Nephron progenitor cell (in vitro differentiated cells): ENCODE data around the gene NRXN2.
A peak's percentile ranks its signal among the peaks of the same experiment; 100 is the strongest.

Experiments used
- DNase-seq: peaks from one replicate; pipeline ENCODE4 v3.0.0; 2021
- H3K27ac Mint-ChIP-seq: 2 replicates; pipeline ENCODE4 v1.8.0; 2021; ENCODE audit warnings: mild to moderate bottlenecking, moderate library complexity, mixed read lengths
- H3K27me3 Mint-ChIP-seq: 2 replicates; pipeline ENCODE4 v1.8.0; 2021; ENCODE audit warnings: mild to moderate bottlenecking, low read depth, mixed read lengths; ENCODE audit not compliant: poor library complexity
- H3K36me3 Mint-ChIP-seq: 2 replicates; pipeline ENCODE4 v1.8.0; 2021; ENCODE audit warnings: low read depth, mixed read lengths
- H3K4me1 Mint-ChIP-seq: 2 replicates; pipeline ENCODE4 v1.8.0; 2021; ENCODE audit warnings: mixed read lengths
- H3K4me3 Mint-ChIP-seq: 2 replicates; pipeline ENCODE4 v1.8.0; 2021; ENCODE audit warnings: mild to moderate bottlenecking, moderate library complexity, mixed read lengths
- H3K9me3 Mint-ChIP-seq: 2 replicates; pipeline ENCODE4 v1.8.0; 2021; ENCODE audit warnings: mild to moderate bottlenecking, moderate library complexity, mixed read lengths
- CTCF ChIP-seq: fragments of 200-600 bp; sonication (generic); IDR thresholded peaks from 2 replicates; pipeline ENCODE4 v1.5.0; 2021; ENCODE audit warnings: antibody characterized with exemption

The NRXN2 gene

GRCh38 chr11:64620381-64620971 is 102.5 kb downstream of the NRXN2 start:
- TF ChIP-seq CTCF: no peak
- Mint-ChIP-seq H3K36me3 (no peaks in the 10 kb centered on the region), H3K27ac (peak overlapping the region; percentile 84), H3K9me3 (no peaks in the 10 kb centered on the region), H3K27me3 (peaks cover 4% of the 10 kb centered on the region), H3K4me1 (peaks cover 49% of the 10 kb centered on the region), H3K4me3 (peak overlapping the region; percentile 51)
- peak; percentile 43 for DNase-seq

- Mint-ChIP-seq H3K27ac (peak overlapping the region; percentile 84), H3K36me3 (no peaks in the 10 kb centered on the region), H3K9me3 (no peaks in the 10 kb centered on the region), H3K27me3 (peaks cover 4% of the 10 kb centered on the region), H3K4me1 (peaks cover 50% of the 10 kb centered on the region), H3K4me3 (peak overlapping the region; percentile 57)
- TF ChIP-seq CTCF: no peak
- DNase-seq: peak; percentile 30
Observed at GRCh38 chr11:64619811-64620380, 103.1 kb downstream of the NRXN2 start.

- H3K27me3 Mint-ChIP-seq: peaks cover 4% of the 10 kb centered on the region
- no peaks in the 10 kb centered on the region for H3K9me3 Mint-ChIP-seq
- peak overlapping the region; percentile 84 for H3K27ac Mint-ChIP-seq
- DNase-seq: no peak
- peaks cover 51% of the 10 kb centered on the region for H3K4me1 Mint-ChIP-seq
- TF ChIP-seq CTCF: no peak
- H3K4me3 Mint-ChIP-seq: peak overlapping the region; percentile 57
- no peaks in the 10 kb centered on the region for H3K36me3 Mint-ChIP-seq
Observed at GRCh38 chr11:64619196-64619595, 103.8 kb downstream of the NRXN2 start.

GRCh38 chr11:64616817-64617216 is 106.2 kb downstream of the NRXN2 start:
- H3K4me3 Mint-ChIP-seq: no peak overlapping the region
- H3K4me1 Mint-ChIP-seq: peaks cover 40% of the 10 kb centered on the region
- H3K9me3 Mint-ChIP-seq: no peaks in the 10 kb centered on the region
- no peak for DNase-seq
- H3K27me3 Mint-ChIP-seq: peaks cover 10% of the 10 kb centered on the region
- no peak overlapping the region for H3K27ac Mint-ChIP-seq
- TF ChIP-seq CTCF: no peak
- no peaks in the 10 kb centered on the region for H3K36me3 Mint-ChIP-seq

GRCh38 chr11:64614917-64615316 is 108.1 kb downstream of the NRXN2 start:
- Mint-ChIP-seq H3K27me3 (peaks cover 15% of the 10 kb centered on the region), H3K9me3 (no peaks in the 10 kb centered on the region), H3K4me1 (peaks cover 23% of the 10 kb centered on the region), H3K36me3 (no peaks in the 10 kb centered on the region), H3K27ac (no peak overlapping the region), H3K4me3 (no peak overlapping the region)
- TF ChIP-seq CTCF: no peak
- DNase-seq: no peak

- DNase-seq: no peak
- Mint-ChIP-seq H3K27ac (no peak overlapping the region), H3K27me3 (peaks cover 16% of the 10 kb centered on the region), H3K36me3 (no peaks in the 10 kb centered on the region), H3K9me3 (no peaks in the 10 kb centered on the region), H3K4me3 (no peak overlapping the region), H3K4me1 (peaks cover 19% of the 10 kb centered on the region)
- no peak for TF ChIP-seq CTCF
Observed at GRCh38 chr11:64613648-64614047, 109.3 kb downstream of the NRXN2 start.
